H1 (cell line): ENCODE data around the gene OR5C1. TPM values are rescaled to one million over a fixed set of nuclear protein-coding genes. Genes with fewer than 3 reads are reported as not detected.

Experiments
- CTCF ChIA-PET: fragments of 300-600 bp; sonication (Branson Sonifier 250); formaldehyde crosslinking; loops from one replicate; lab custom pipeline; 2021; ENCODE audit not compliant: partially characterized antibody; lab: Charles Lee
- POLR2A ChIA-PET: fragments of 300-600 bp; sonication (Branson Sonifier 250); formaldehyde crosslinking; loops from one replicate; lab custom pipeline; 2021; ENCODE audit warnings: inconsistent platforms; ENCODE audit not compliant: partially characterized antibody; lab: Charles Lee
- DNase-seq, 2 experiments: peaks; one replicate each; pipeline versions ENCODE4 v3.0.0 to v3.0.0-alpha.2; 2010 to 2022; ENCODE audit warnings: low spot score in 2 of 2, low read depth in 1 of 2, mixed read lengths in 1 of 2
- FAIRE-seq: peaks from 2 replicates; lab custom pipeline; 2011; peaks lifted over from hg19 to GRCh38; lab: Jason Lieb, UNC
- H2AFZ ChIP-seq: 2 replicates; pipeline ENCODE4 v1.8.1; 2012; ENCODE audit warnings: low read length, inconsistent platforms
- H2AK5ac ChIP-seq: 2 replicates; pipeline ENCODE4 v1.6.1; 2013; ENCODE audit warnings: low read depth, low read length
- H2BK120ac ChIP-seq: replicated peaks from 2 replicates; pipeline ENCODE3; 2013; ENCODE audit warnings: low read depth, low read length, inconsistent platforms
- H2BK12ac ChIP-seq: 2 replicates; pipeline ENCODE4 v1.6.1; 2013; ENCODE audit warnings: low read depth, low read length
- H2BK15ac ChIP-seq: 2 replicates; pipeline ENCODE4 v1.6.1; 2013; ENCODE audit warnings: low read length
- H2BK20ac ChIP-seq: 2 replicates; pipeline ENCODE4 v1.6.1; 2013; ENCODE audit warnings: low read length
- H2BK5ac ChIP-seq: 2 replicates; pipeline ENCODE4 v1.6.1; 2013; ENCODE audit warnings: low read depth, low read length
- H3K14ac ChIP-seq: 2 replicates; pipeline ENCODE4 v1.6.1; 2013; ENCODE audit warnings: inconsistent platforms; ENCODE audit not compliant: insufficient read length
- H3K18ac ChIP-seq: 2 replicates; pipeline ENCODE4 v1.6.1; 2013; ENCODE audit warnings: low read length; ENCODE audit errors: extremely low read depth
- H3K23ac ChIP-seq: 2 replicates; pipeline ENCODE4 v1.6.1; 2013; ENCODE audit warnings: inconsistent platforms; ENCODE audit not compliant: insufficient read length
- H3K23me2 ChIP-seq: 2 replicates; pipeline ENCODE4 v1.6.1; 2013; ENCODE audit warnings: low read depth, low read length
- H3K27ac ChIP-seq: 2 replicates; pipeline ENCODE4 v1.6.1; 2011; ENCODE audit warnings: low read depth, low read length, inconsistent platforms
- H3K27me3 ChIP-seq, 4 experiments: replicated peaks in 1 of 4; 1 replicate in 1 of 4; 2 replicates in 3 of 4; pipeline versions ENCODE4 v1.6.1 to v1.8.1; 2011 to 2013; ENCODE audit warnings: low read length in 3 of 4, mild to moderate bottlenecking in 3 of 4, inconsistent platforms in 2 of 4, mixed read lengths in 2 of 4, moderate library complexity in 1 of 4; ENCODE audit not compliant: control insufficient read depth in 3 of 4, insufficient read depth in 3 of 4; ENCODE audit errors: extremely low read depth in 1 of 4
- H3K36me3 ChIP-seq, 4 experiments: 2 replicates each; pipeline versions ENCODE4 v1.6.1 to v1.8.1; 2011 to 2013; ENCODE audit warnings: mild to moderate bottlenecking in 4 of 4, low read length in 3 of 4, moderate library complexity in 2 of 4, control low read depth in 1 of 4, inconsistent platforms in 1 of 4; ENCODE audit not compliant: insufficient read depth in 4 of 4, control insufficient read depth in 2 of 4
- H3K4ac ChIP-seq: replicated peaks from 2 replicates; pipeline ENCODE3; 2013; ENCODE audit warnings: low read length, low read depth, mixed read lengths, inconsistent platforms; ENCODE audit not compliant: insufficient read length
- H3K4me1 ChIP-seq, 4 experiments: replicated peaks in 1 of 4; 1 replicate in 1 of 4; 2 replicates in 3 of 4; pipeline versions ENCODE4 v1.6.1 to v1.8.1; 2011 to 2013; ENCODE audit warnings: low read length in 3 of 4, inconsistent platforms in 2 of 4, mixed read lengths in 1 of 4; ENCODE audit not compliant: insufficient read depth in 4 of 4, control insufficient read depth in 3 of 4
- H3K4me2 ChIP-seq, 2 experiments: 2 replicates each; pipeline versions ENCODE4 v1.6.1 to v1.8.1; 2011 to 2013; ENCODE audit warnings: low read depth in 2 of 2, low read length in 2 of 2, control low read depth in 1 of 2, inconsistent platforms in 1 of 2, mild to moderate bottlenecking in 1 of 2; ENCODE audit not compliant: insufficient read depth in 1 of 2
- H3K4me3 ChIP-seq, 4 experiments: fragments of 200-600, 300-600 bp in 1 of 4; sonication (generic), shearing (Covaris generic), sonication (Bioruptor Twin) in 1 of 4; 2 replicates each; pipeline versions ENCODE4 v1.5.1 to v1.8.1; 2011 to 2016; ENCODE audit warnings: low read length in 4 of 4, low read depth in 3 of 4, control low read depth in 2 of 4, inconsistent platforms in 2 of 4, mild to moderate bottlenecking in 2 of 4, mixed read lengths in 1 of 4, moderate library complexity in 1 of 4; ENCODE audit not compliant: insufficient read depth in 2 of 4; ENCODE audit errors: extremely low read depth in 1 of 4
- H3K56ac ChIP-seq: replicated peaks from 2 replicates; pipeline ENCODE3; 2013; ENCODE audit warnings: low read depth, mild to moderate bottlenecking, mixed read lengths, low read length, inconsistent platforms; ENCODE audit not compliant: insufficient read length
- H3K79me1 ChIP-seq: 2 replicates; pipeline ENCODE4 v1.6.1; 2013; ENCODE audit warnings: low read depth, low read length, control low read depth
- H3K79me2 ChIP-seq, 2 experiments: 2 replicates each; pipeline versions ENCODE4 v1.6.1 to v1.8.1; 2012 to 2013; ENCODE audit warnings: low read length in 2 of 2, mild to moderate bottlenecking in 2 of 2, inconsistent platforms in 1 of 2; ENCODE audit not compliant: insufficient read depth in 2 of 2, control insufficient read depth in 1 of 2
- H3K9ac ChIP-seq, 4 experiments: replicated peaks in 1 of 4; 1 replicate in 1 of 4; 2 replicates in 3 of 4; pipeline versions ENCODE4 v1.6.1 to v1.8.1; 2011 to 2013; ENCODE audit warnings: low read depth in 3 of 4, low read length in 3 of 4, control low read depth in 2 of 4, mild to moderate bottlenecking in 2 of 4, moderate library complexity in 2 of 4, inconsistent platforms in 1 of 4; ENCODE audit errors: extremely low read depth in 1 of 4
- H3K9me3 ChIP-seq, 2 experiments: 2 replicates each; pipeline versions ENCODE4 v1.6.1 to v1.8.1; 2012 to 2013; ENCODE audit warnings: mild to moderate bottlenecking in 2 of 2, moderate library complexity in 2 of 2, control low read depth in 1 of 2, inconsistent platforms in 1 of 2, low read depth in 1 of 2, low read length in 1 of 2, mixed read lengths in 1 of 2; ENCODE audit not compliant: insufficient read depth in 2 of 2
- H4K20me1 ChIP-seq, 2 experiments: replicated peaks in 1 of 2; 2 replicates each; pipeline versions ENCODE3 to v1.8.1; 2011 to 2013; ENCODE audit warnings: inconsistent platforms in 2 of 2, low read length in 2 of 2, mild to moderate bottlenecking in 1 of 2; ENCODE audit not compliant: insufficient read depth in 2 of 2, control insufficient read depth in 1 of 2
- H4K5ac ChIP-seq: 2 replicates; pipeline ENCODE4 v1.6.1; 2013; ENCODE audit warnings: low read length, low read depth, mixed read lengths, inconsistent platforms; ENCODE audit not compliant: insufficient read length
- H4K8ac ChIP-seq: 2 replicates; pipeline ENCODE4 v1.8.0; 2013; ENCODE audit warnings: mild to moderate bottlenecking, moderate library complexity, low read length, inconsistent platforms; ENCODE audit not compliant: insufficient read depth; ENCODE audit errors: extremely low read depth
- H4K91ac ChIP-seq: replicated peaks from 2 replicates; pipeline ENCODE3; 2013; ENCODE audit warnings: low read length, mixed read lengths, inconsistent platforms; ENCODE audit not compliant: insufficient read length
- ATF3 ChIP-seq: IDR thresholded peaks from 2 replicates; pipeline ENCODE4 v1.6.1; 2011; ENCODE audit warnings: low read depth, mild to moderate bottlenecking, low read length; ENCODE audit not compliant: insufficient read depth
- CEBPB ChIP-seq: IDR thresholded peaks from 2 replicates; pipeline ENCODE4 v1.6.1; 2012; ENCODE audit warnings: low read depth, low read length
- CREB1 ChIP-seq: IDR thresholded peaks from 2 replicates; pipeline ENCODE4 v1.6.1; 2012; ENCODE audit warnings: inconsistent platforms
- NRF1 ChIP-seq: IDR thresholded peaks from 2 replicates; pipeline ENCODE4 v1.6.1; 2011; ENCODE audit warnings: mild to moderate bottlenecking, low read depth, low read length, improper control_type of control experiment
- POU5F1 ChIP-seq: IDR thresholded peaks from 2 replicates; pipeline ENCODE4 v1.6.1; 2011; ENCODE audit warnings: low read depth, mild to moderate bottlenecking, low read length, moderate library complexity
- SIN3A ChIP-seq, 2 experiments: IDR thresholded peaks in 1 of 2; conservative IDR thresholded peaks in 1 of 2; 2 replicates each; pipeline ENCODE4 v1.6.1; 2011 to 2012; ENCODE audit warnings: low read length in 2 of 2, improper control_type of control experiment in 1 of 2, low read depth in 1 of 2, mild to moderate bottlenecking in 1 of 2
- WGBS, 2 experiments: shearing (Covaris generic) in 1 of 2; methylation state at CpG; one replicate each; pipeline versions ENCODE4 v1.1.6 to v1.1.7; 2013 to 2015; ENCODE audit warnings: low lambda C conversion rate in 2 of 2, mixed read lengths in 2 of 2, inconsistent platforms in 1 of 2, low coverage in 1 of 2, missing lambda C conversion rate in 1 of 2; ENCODE audit not compliant: insufficient replicate concordance in 2 of 2, insufficient coverage in 1 of 2, insufficient read length in 1 of 2; ENCODE audit errors: extremely low coverage in 1 of 2, missing lambda C conversion rate in 1 of 2; 5-methylcytosine and 5-hydroxymethylcytosine counted together
- polyA plus RNA-seq, 7 experiments: library from polyadenylated mRNA; depleted of rRNA in 3 of 7; stranded (reverse) in 5 of 7; unstranded in 2 of 7; fragments of >200 nt in 5 of 7; fragments of 200-250 nt in 2 of 7; gene quantifications; 1 replicate in 5 of 7; 2 replicates in 1 of 7; 4 replicates in 1 of 7; pipeline versions ENCODE4 v1.2.1 to v1.2.3, GENCODE V29; 2011 to 2013; ENCODE audit warnings: missing spikeins in 2 of 7, mixed read lengths in 2 of 7
- total RNA-seq: library from RNA; stranded (reverse); fragmentation: NEBNext Ultra II Directional; extraction: Animal tissue kit (Norgen Biotek cat#: 25700); gene quantifications from 2 replicates; pipeline ENCODE4 v1.2.1, GENCODE V29; 2021

Gene OR5C1
- total and polyA plus RNA-seq, 2 of the 8 experiments (the other 6 are each of a cell fraction or from before 2014, with no cell fraction given), result not detected

- 94% methylated on average over 11 of the region's 14 CpGs; no CpG with 5 or more reads in 1 of the 2 experiments for WGBS, 2 experiments
- Histone ChIP-seq H3K79me1 (no peaks in the 10 kb centered on the region), H3K4me3 (no peak overlapping the region), H3K4me1 (peaks cover 0 to 2% (median 0%) of the 10 kb centered on the region in 4 experiments; a peak in 2 of 7 replicates), H4K20me1 (no peaks in the 10 kb centered on the region), H3K4me2 (no peak overlapping the region), H2AK5ac (no peak overlapping the region), H3K9ac (no peak overlapping the region), H4K8ac (no peak overlapping the region), H2BK20ac (no peak overlapping the region), H3K23me2 (no peaks in the 10 kb centered on the region), H3K23ac (no peak overlapping the region), H3K36me3 (no peaks in the 10 kb centered on the region), H2BK12ac (no peak overlapping the region), H4K5ac (no peak overlapping the region), H3K9me3 (peaks cover 3 to 4% of the 10 kb centered on the region in 2 experiments; a peak in 2 of 4 replicates), H3K4ac (no peak overlapping the region), H3K27ac (no peak overlapping the region), H3K56ac (no peak overlapping the region), H4K91ac (no peak overlapping the region), H2BK120ac (no peak overlapping the region), H3K27me3 (no peaks in the 10 kb centered on the region), H2BK15ac (no peak overlapping the region), H3K14ac (no peak overlapping the region), H2AFZ (no peak overlapping the region), H3K18ac (no peak overlapping the region), H3K79me2 (no peaks in the 10 kb centered on the region), H2BK5ac (no peak overlapping the region)
- POLR2A ChIA-PET, result interaction anchor here (1.0 kb wide), 1 partner anchor 12 kb away, joined by 3 read pairs; no protein-coding TSS in a partner anchor
- TF ChIP-seq SIN3A (conservative IDR thresholded peaks at IDR 0.05 in 1 of 2, IDR thresholded peaks at IDR 0.05 in 1 of 2; ENCODE audit: low read depth in 1 of 2, low read length in 2 of 2) (no peak), POU5F1 (no peak), ATF3 (no peak), NRF1 (no peak), CREB1 (no peak), CEBPB (no peak)
- CTCF ChIA-PET, result no interaction called here
- no peak for FAIRE-seq
- DNase-seq, result no peak
These were observed 48.6 kb downstream of the OR5C1 start for GRCh38 chr9:122837266-122837850.
